Activated CD8-positive, alpha-beta memory T cell treated with anti-CD3 and anti-CD28 coated beads, Interleukin-2, amount 50 U/mL, for 4 hours (primary cell): ENCODE results near the gene SARM1.
"Not testable (repeated sequence)": the region's sequence is repeated elsewhere in the genome, so short reads cannot be mapped to it uniquely, and the experiment has no call there.

Experiments used
- DNase-seq: peaks from one replicate; pipeline ENCODE4 v3.0.0-alpha.2; 2020

SARM1 gene

GRCh38 chr17:28397275-28397674 is 25.8 kb downstream of the SARM1 start:
- no peak for DNase-seq

GRCh38 chr17:28397687-28398279 is 26.3 kb downstream of the SARM1 start:
- DNase-seq, result no peak

GRCh38 chr17:28398280-28398981 is 26.9 kb downstream of the SARM1 start:
- DNase-seq, result no peak

- DNase-seq, result no peak
Measured at GRCh38 chr17:28399808-28400207, 28.3 kb downstream of the SARM1 start.

DNA sequence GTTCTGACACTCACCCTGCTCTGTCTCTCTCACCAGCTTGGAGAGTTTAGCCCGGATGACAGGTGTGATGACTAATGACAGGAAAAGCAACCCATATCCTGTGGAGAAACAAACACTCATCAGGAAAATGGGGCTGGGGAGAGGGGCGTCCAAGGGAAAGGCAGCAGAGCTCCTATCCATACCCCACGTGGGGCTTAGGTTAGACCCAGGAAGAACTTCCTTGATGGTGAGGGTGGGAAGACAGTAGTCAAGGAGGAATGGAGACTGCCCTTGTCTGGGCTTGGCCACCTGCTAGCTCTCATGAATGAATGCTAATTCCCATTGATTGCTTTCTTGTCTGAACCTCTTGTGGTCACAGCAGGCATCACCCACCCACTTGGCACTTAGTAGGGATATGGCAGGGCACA is 30.7 kb downstream of the SARM1 start:
- no peak for DNase-seq

DNA sequence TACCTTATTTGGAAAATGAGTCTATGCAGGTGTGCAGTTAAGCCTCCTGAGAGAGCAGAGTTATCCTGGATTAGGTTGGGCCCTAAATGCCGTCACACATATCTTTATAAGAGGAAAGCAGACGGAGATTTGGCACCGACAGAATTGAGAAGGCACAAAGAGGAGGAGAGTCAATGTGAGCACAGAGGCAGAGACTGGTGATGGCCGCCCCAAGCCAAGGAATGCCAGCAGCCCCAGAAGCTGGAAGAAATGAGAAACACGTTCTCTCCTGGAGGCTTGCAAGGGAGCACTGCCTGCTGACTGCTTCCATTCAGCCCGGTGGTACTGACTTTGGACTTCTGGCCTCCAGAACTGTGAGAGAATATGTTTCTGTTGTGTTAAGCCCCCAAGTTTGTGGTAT is 31.4 kb downstream of the SARM1 start:
- DNase-seq, result no peak

DNA sequence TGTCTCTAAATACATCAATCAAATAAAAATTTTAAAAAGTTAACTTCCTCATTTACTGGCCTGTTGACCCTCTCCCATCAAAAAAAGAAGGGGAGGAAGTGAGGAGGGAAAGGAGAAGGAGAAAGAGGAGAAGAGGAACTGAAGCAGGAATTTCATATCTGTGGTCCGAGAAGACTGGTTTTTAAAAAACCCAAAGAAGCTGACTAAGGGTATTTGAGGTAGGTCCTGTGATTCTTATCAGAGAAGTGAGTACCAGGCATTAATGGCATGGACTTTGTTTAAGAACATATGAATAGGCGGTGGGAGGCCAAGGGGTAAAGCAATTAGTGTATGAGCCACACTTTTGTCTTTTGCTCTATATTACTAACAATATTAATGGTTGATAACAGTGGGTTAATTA is 32.5 kb downstream of the SARM1 start:
- DNase-seq, result no peak

DNA sequence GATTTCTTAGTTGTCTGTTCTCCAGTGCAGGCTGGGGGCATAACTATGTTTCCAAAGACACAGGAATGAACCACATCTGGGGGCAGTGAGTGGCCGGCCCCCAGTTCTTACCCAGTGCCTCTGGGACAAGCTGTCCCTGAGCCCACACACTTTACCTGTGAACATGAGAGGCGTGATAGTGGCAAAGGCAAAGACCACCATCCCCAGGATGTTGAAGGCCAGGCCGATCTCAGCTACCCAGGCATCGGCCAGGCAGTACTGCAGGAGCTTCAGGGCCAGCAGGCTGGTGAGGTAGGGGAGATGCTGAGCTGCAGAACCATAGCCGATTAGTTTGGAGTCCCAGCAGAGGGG is 32.9 kb downstream of the SARM1 start:
- DNase-seq, result no peak

GRCh38 chr17:28404812-28405570 is 33.5 kb downstream of the SARM1 start:
- no peak for DNase-seq

DNA sequence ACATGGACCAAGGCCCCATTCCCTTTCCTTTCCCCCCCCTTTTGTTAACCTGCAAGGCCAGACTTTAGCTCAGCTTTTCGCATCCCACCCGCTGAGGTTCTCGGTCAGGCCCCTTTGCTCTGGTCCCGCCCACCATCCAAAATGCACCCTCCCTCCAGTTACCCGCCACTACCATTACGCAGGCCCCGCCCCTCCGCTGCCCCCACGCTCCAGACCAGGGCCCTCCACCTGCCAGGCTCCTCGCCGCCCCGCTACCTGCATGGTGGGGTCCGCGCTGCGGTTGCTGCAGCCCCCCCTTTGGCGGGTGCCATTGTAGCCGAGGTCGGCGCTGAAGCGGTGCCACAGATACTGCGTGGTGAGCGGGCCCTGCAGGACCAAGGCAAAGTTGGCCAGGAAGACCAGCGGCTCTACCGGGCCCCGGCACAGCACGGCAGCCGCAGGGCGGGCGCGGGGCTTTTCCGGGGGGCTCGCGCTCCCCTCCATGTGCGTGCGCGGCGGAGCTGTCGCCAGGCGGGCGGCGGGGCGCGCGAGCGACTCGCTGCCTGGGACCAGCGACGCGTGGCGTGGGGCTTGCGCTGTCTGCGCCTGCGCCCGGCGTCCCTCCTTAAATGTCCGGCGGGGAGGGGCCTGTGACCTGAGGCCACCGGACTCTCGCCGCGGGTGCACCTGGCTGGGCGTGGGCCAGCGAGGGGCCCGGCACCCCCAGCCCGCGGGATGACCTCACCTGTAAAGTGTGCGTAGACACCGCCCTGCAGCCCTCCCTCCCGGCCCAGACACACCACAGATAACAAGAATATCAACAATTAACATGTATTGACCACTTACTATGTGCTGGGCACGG is 34.4 kb downstream of the SARM1 start, which contains the start of gene SLC46A1:
Gene SLC46A1 (minus strand): TSS at position 581 of the 841 bp plus-strand sequence. CDS start 98 bp downstream, at position 483.
- DNase-seq, result peak; percentile 54

- DNase-seq, result no peak
Measured at GRCh38 chr17:28406473-28406814, 35.0 kb downstream of the SARM1 start.

DNA sequence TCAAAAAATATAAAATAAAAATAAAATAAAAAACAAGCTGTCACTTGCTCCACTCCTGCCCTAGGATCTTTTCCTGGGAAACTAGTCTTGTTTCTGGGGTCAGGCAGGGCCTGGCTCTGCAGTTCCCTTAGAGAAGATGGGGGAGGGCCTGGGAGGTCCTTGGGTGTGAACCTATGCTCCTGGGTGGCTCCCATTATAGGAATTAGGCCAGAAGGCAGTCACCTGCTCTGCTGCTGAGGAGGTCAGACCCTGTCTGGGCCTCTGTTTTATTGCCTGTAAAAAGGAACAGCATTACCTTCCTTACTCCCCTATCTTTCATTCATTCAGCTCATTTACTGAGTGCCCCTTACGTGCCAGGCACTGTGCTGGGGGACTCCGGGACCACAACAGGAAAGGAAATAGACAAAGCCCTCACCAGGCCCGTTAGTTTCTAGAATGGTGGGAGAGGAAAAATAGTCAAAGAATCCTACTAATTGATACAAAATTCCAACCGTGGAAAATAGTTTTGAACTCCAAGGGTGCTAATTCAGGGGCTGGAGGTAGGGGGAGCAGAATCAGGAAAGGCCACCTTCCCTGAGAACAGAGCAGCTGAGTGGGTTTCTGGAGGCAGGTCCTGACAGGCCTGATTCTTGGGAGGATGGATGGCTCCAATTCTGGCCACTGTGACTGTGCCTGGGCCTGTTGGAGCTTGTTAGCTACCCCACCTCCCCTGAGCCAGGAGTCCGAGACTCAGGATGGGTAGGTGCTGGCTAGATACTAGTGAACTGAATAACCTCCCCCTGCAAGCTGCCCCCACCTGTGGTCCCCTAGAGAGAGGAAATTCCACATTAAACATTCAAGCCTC is 35.9 kb downstream of the SARM1 start:
- DNase-seq, result no peak

- DNase-seq, result no peak
Measured at GRCh38 chr17:28407974-28408306, 36.4 kb downstream of the SARM1 start.

DNA sequence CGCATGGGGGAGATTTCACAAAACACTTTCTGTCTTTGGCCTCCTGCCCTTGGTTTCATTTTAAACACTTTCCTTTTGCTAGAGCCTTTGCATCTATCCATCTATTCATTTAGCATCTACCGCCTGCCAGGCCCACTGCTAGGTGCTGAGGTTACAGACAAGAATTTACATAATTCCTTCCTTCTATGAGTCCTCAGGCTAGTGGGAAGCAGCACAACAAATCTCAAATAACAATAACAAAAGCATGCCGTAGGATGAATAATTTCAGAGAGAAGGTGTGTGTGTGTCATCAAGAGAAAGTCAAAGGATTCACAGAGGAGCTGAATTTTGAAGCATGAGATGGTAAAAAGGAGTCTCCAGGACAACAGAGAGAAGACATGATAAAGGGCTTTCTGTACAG is 40.6 kb downstream of the SARM1 start:
- no peak for DNase-seq

- no peak for DNase-seq
Measured at GRCh38 chr17:28413804-28414203, 42.3 kb downstream of the SARM1 start.

GRCh38 chr17:28415886-28416285 is 44.4 kb downstream of the SARM1 start:
- no peak for DNase-seq

DNA sequence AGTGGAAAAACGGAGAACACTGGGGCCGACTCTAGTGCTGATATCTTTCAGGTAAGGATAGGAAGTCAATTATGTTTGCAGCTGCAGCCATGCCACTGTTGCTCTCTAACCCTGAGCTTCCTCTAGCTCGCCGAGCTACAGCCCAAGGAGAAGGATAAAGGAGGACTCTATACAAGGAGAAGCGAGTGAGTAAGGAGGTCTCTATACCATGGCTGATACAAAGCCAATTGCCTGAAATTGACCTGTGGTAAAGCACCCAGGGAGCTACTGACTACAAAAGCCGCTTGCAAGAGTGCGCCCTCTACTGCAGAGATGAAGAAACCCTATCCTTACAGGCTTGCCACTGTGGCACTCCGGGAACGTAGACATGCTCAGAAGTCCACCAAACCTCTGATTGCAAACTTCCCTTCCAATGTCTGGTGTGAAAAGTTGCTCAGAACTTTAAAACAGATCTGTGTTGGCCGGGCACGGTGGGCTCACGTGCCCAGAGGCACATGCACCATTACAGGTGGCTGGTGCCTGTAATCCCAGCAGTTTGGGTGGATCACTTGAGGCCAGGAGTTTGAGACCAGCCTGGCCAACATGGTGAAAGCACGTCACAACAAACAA is 45.3 kb downstream of the SARM1 start:
- peak; percentile 43 for DNase-seq

DNA sequence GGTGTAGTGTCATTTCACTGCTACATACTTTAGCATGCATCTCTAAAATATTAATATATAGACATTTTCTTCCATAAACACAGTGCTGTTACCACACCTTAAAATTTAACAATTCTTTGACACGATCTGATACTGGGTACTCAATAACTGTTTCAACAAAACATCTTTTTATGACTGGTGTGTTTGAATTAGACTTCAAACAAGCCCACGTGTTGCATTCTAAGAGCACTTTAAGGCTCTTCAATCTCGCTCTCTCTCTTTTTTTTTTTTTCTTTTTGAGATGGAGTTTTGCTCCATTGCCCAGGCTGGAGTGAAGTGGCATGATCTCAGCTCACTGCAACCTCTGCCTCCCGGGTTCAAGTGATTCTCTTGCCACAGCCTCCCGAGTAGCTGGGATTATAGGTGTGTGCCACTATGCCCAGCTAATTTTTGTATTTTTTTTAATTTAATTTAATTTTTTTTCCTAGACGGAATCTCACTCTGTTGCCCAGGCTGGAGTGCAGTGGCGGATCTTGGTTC is 50.4 kb downstream of the SARM1 start:
- DNase-seq, result no peak

GRCh38 chr17:28425206-28425605 is 53.7 kb downstream of the SARM1 start:
- no peak for DNase-seq

DNA sequence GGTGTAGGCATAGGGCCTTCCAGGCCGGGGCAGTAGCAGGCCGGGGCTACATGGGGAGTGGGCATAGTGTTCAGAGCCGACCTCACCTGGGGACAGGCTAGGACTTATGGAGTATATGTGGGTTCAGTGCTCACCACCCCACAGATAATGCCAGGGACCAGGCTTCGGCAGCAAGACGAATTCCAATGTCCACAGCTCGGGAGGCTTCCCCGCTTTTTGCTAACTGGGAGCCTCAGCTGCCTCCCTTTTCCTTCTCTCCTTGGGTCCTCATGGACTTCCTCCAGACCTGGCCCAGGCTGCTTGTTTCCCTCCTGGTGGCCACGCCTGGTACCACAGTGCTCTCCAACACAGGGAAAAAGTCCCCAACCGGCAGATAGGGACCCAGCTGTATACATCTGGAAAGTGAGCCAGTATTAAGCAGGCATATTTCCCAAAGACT is 54.6 kb downstream of the SARM1 start:
- DNase-seq, result no peak

GRCh38 chr17:28427371-28427770 is 55.9 kb downstream of the SARM1 start:
- DNase-seq, result no peak

- DNase-seq, result not testable (repeated sequence)
Measured at GRCh38 chr17:28427982-28428381, 56.5 kb downstream of the SARM1 start.
